GM12878 (cell line): ENCODE measurements around the gene AIFM3.

Experiments used
- EZH2 ChIP-seq: IDR thresholded peaks from 2 replicates; pipeline ENCODE4 v1.6.1; 2012; ENCODE audit warnings: low read depth, mild to moderate bottlenecking, control low read depth, inconsistent platforms, low read length, borderline replicate concordance; ENCODE audit not compliant: control insufficient read depth
- RCOR1 ChIP-seq: conservative IDR thresholded peaks from 2 replicates; pipeline ENCODE4 v1.6.1; 2012; ENCODE audit warnings: low read depth, low read length, improper control_type of control experiment
- TF ChIP-seq, protein P1 (sequence below): IDR thresholded peaks from 2 replicates; pipeline ENCODE4 v1.6.1; 2011; ENCODE audit warnings: mild to moderate bottlenecking, low read depth, low read length, moderate library complexity; ENCODE audit not compliant: insufficient replicate concordance

GRCh38 chr22:20977516-20978170 lies 10.6 kb downstream of the AIFM3 start:
- no peak for TF ChIP-seq EZH2
- no peak for TF ChIP-seq RCOR1
- TF ChIP-seq, protein P1, sequence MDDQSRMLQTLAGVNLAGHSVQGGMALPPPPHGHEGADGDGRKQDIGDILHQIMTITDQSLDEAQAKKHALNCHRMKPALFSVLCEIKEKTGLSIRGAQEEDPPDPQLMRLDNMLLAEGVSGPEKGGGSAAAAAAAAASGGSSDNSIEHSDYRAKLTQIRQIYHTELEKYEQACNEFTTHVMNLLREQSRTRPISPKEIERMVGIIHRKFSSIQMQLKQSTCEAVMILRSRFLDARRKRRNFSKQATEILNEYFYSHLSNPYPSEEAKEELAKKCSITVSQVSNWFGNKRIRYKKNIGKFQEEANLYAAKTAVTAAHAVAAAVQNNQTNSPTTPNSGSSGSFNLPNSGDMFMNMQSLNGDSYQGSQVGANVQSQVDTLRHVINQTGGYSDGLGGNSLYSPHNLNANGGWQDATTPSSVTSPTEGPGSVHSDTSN, result no peak
